Measurements from ENCODE around the gene PTPN11.

GRCh38 chr12:112433551-112433950, 14.8 kb downstream of the PTPN11 start:
- TF ChIP-seq CTCF (IDR thresholded peaks at IDR 0.05) = no peak
- no peak for TF ChIP-seq POLR2A (IDR thresholded peaks at IDR 0.05)

All from esophagus squamous epithelium (tissue), 4 donors.